Lung (tissue), 12 donors: Measurements from ENCODE around the gene IFNG-AS1. TPM values are rescaled to one million over a fixed set of nuclear protein-coding genes. Genes with fewer than 3 reads are reported as not detected.

Experiments
- ATAC-seq: fragments of 200-7000 bp; cut with Tn5 transposase; one replicate; pipeline ENCODE4 v1.9.1; 2020; ENCODE audit warnings: moderate number of reproducible peaks; ENCODE audit not compliant: insufficient read depth, low FRiP score
- DNase-seq, 3 donors: peaks; one replicate each; pipeline ENCODE4 v3.0.0-alpha.2; 2013 to 2017
- H3K27ac ChIP-seq, 2 donors: one replicate each; pipeline ENCODE4 v1.5.1; 2013; ENCODE audit warnings: mild to moderate bottlenecking in 2 of 2, moderate library complexity in 2 of 2, control low read depth in 1 of 2, inconsistent platforms in 1 of 2, low read depth in 1 of 2, low read length in 1 of 2
- H3K27me3 ChIP-seq, 3 donors: one replicate each; pipeline ENCODE4 v1.5.1; 2013; ENCODE audit warnings: low read length in 2 of 3; ENCODE audit not compliant: control insufficient read depth in 3 of 3, insufficient read depth in 3 of 3
- H3K36me3 ChIP-seq, 4 donors: one replicate each; pipeline ENCODE4 v1.5.1; 2013; ENCODE audit warnings: low read length in 4 of 4, mild to moderate bottlenecking in 1 of 4, moderate library complexity in 1 of 4; ENCODE audit not compliant: control insufficient read depth in 4 of 4, insufficient read depth in 4 of 4
- H3K4me1 ChIP-seq, 5 donors: one replicate each; pipeline ENCODE4 v1.5.1; 2013; ENCODE audit warnings: low read length in 5 of 5, mild to moderate bottlenecking in 2 of 5, moderate library complexity in 1 of 5; ENCODE audit not compliant: control insufficient read depth in 5 of 5, insufficient read depth in 5 of 5
- H3K4me3 ChIP-seq: one replicate; pipeline ENCODE4 v1.5.1; 2013; ENCODE audit warnings: mild to moderate bottlenecking, control low read depth, moderate library complexity
- H3K9ac ChIP-seq, 2 donors: one replicate each; pipeline ENCODE4 v1.5.1; 2013; ENCODE audit warnings: low read length in 2 of 2, control low read depth in 1 of 2; ENCODE audit not compliant: insufficient read depth in 1 of 2
- H3K9me3 ChIP-seq, 4 donors: one replicate each; pipeline ENCODE4 v1.5.1; 2013; ENCODE audit warnings: low read length in 3 of 4, mild to moderate bottlenecking in 1 of 4, moderate library complexity in 1 of 4; ENCODE audit not compliant: control insufficient read depth in 4 of 4, insufficient read depth in 3 of 4
- CTCF ChIP-seq: IDR thresholded peaks from 2 replicates; pipeline ENCODE4 v1.5.1; 2012; ENCODE audit warnings: mild to moderate bottlenecking; ENCODE audit errors: control extremely low read depth, extremely low read depth
- WGBS, 2 donors: extraction: QIAGEN DNeasy Blood & Tissue Kit; methylation state at CpG; one replicate each; pipeline ENCODE4 v1.1.7; 2013; 5-methylcytosine and 5-hydroxymethylcytosine counted together
- polyA plus RNA-seq, 2 donors: library from polyadenylated mRNA; stranded (reverse); fragments of 200-250 nt; gene quantifications; one replicate each; pipeline ENCODE4 v1.2.1, GENCODE V29; 2013
- total RNA-seq, 2 donors: library from RNA; depleted of rRNA in 1 of 2; stranded (reverse); fragments of >200 nt in 1 of 2; gene quantifications; one replicate each; pipeline ENCODE4 v1.2.1, GENCODE V29; 2014 to 2021
- donor health status: control.
- donor health status: control.
- donor health status: Bipolar disorder and iron deficiency.
- donor health status: healthy.
- donor health status: DM: yes; HTN: yes; CAD: no.

The IFNG-AS1 gene
- total and polyA plus RNA-seq, 4 donors: 0.03 to 1.2 (median 0.31) TPM; not detected in 1

DNA sequence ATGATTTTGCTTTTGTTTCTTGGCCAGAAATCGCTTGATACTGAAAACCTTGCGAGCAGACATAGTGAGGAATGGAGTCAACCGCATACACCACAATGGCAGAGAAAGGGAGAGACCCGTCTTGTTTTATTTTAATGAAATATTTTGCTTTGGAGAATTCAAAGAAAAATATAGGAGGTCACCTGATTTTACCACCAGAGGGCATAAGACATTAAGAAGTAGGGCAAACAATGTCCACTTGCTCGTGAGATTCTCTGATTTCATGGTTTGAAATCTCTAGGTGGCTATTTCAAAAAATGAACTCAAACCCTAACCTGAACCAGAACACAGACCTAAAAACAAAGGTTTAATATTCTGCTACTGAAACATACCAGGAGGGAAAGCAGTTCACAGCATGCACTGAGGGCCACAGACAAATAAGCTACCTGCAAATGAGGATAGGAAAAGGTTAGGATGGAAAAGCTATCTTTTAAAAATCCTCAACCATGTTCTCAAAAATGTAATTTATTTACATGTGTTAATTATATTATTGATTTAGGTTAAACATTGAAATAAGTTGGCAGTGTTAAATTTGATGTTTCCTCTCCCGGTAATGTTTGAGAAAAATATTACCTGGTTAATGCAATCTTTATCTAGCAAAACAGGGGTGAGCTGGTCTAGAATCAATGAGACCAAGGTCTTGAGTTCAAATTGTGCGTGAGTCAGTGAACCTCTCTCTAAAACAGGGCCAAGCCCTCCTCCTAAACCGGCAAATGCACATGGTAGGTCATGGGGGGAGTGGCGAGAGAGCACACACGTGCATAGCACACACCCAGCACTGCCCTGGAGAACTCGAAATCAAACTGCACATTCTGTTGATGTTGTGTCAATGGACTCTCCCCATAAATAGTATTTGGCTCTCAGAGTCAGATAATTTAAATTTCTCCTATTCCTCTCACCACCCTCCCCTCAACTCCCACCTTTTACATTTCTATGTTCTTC, 12.5 kb downstream of the IFNG-AS1 start:
- Histone ChIP-seq H3K9ac (no peak overlapping the region), H3K4me3 (no peak overlapping the region), H3K27ac (no peak overlapping the region), H3K4me1 (no peaks in the 10 kb centered on the region), H3K9me3 (no peaks in the 10 kb centered on the region), H3K27me3 (no peaks in the 10 kb centered on the region), H3K36me3 (no peaks in the 10 kb centered on the region)
- 82 to 85% methylated on average over 11 of the region's 11 CpGs for WGBS, 2 donors
- TF ChIP-seq CTCF: no peak
- ATAC-seq (no peak), DNase-seq (no peak)

DNA sequence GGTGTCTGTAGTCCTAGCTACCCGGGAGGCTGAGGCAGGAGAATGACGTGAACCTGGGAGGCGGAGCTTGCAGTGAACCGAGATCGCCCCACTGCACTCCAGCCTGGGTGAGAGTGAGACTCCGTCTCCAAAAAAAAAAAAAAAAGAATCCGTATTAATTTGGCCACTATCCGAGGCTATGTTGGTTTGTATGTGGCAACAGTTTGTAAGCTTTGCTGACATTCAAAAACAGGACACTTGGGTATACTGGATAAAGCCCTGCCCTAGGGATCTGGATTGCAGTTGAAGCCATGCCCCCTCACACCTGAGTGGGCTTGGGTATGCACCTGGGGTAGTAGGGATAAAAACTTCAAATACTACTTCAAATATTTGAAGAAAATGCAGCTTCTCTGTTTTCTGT, 14.5 kb downstream of the IFNG-AS1 start:
- no peaks in the 10 kb centered on the region for H3K36me3 ChIP-seq
- no peak overlapping the region for H3K9ac ChIP-seq
- TF ChIP-seq CTCF: no peak
- no peaks in the 10 kb centered on the region for H3K4me1 ChIP-seq
- WGBS, 2 donors: 75 to 90% methylated on average over 8 of the region's 8 CpGs
- no peak overlapping the region for H3K4me3 ChIP-seq
- H3K27ac ChIP-seq: no peak overlapping the region
- H3K9me3 ChIP-seq: no peaks in the 10 kb centered on the region
- DNase-seq (no peak), ATAC-seq (no peak)
- H3K27me3 ChIP-seq: no peaks in the 10 kb centered on the region

GRCh38 chr12:68007033-68007432, 17.8 kb downstream of the IFNG-AS1 start:
- Histone ChIP-seq H3K4me3 (no peak overlapping the region), H3K36me3 (no peaks in the 10 kb centered on the region), H3K9me3 (no peaks in the 10 kb centered on the region), H3K4me1 (no peaks in the 10 kb centered on the region), H3K9ac (no peak overlapping the region), H3K27ac (no peak overlapping the region), H3K27me3 (no peaks in the 10 kb centered on the region)
- TF ChIP-seq CTCF: no peak
- WGBS, 2 donors: 37 to 57% methylated on average over 1 of the region's 1 CpG
- ATAC-seq (no peak), DNase-seq (no peak)

GRCh38 chr12:68007466-68007865, 18.2 kb downstream of the IFNG-AS1 start:
- ATAC-seq (no peak), DNase-seq (peak in 1 of 3 donors; percentile 22)
- H3K4me3 ChIP-seq: no peak overlapping the region
- H3K27me3 ChIP-seq: no peaks in the 10 kb centered on the region
- no peaks in the 10 kb centered on the region for H3K36me3 ChIP-seq
- H3K9ac ChIP-seq: no peak overlapping the region
- no peak for TF ChIP-seq CTCF
- H3K4me1 ChIP-seq: no peaks in the 10 kb centered on the region
- H3K27ac ChIP-seq: no peak overlapping the region
- H3K9me3 ChIP-seq: no peaks in the 10 kb centered on the region
